Brain pericyte (primary cell): ENCODE measurements around the gene TECPR1.
"Not testable (repeated sequence)": the region's sequence is repeated elsewhere in the genome, so short reads cannot be mapped to it uniquely, and the experiment has no call there.

Source experiments
- DNase-seq: peaks from one replicate; pipeline ENCODE4 v3.0.0-alpha.2; 2012; ENCODE audit warnings: low read depth, low spot score

The TECPR1 gene

DNA sequence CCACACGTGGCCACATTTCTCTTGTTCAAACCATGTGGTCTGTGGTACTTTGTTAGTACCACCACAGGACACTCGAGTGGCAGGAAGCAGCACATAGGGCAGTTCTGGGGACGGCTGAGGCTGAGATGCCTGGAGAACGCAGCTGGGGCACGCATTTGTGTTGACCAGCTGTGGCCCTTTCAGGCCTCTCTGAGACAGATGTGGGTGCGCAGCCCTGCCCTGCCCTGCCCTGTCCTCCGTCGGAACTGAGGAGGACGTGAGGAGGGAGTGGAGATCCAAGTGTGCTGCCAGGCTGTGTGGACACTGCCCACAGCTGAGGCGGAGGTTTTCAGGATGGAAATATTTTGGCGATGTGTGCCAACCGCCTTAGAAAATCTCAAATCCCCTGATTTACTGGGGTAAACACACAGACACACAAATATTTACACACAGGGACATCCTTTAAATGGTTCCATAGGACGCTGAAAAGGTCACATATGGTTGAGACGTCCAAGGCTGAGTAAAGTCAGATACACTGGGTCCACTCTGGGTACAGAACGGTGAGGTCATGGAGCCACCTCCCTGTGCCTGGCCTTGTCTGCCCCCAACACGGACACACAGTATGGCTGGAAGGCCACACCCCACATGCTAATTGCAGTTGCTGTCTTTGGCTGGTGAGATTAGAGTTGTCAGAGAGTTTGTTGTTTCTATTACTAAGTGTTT is 26.0 kb downstream of the TECPR1 start:
- DNase-seq = no peak

DNA sequence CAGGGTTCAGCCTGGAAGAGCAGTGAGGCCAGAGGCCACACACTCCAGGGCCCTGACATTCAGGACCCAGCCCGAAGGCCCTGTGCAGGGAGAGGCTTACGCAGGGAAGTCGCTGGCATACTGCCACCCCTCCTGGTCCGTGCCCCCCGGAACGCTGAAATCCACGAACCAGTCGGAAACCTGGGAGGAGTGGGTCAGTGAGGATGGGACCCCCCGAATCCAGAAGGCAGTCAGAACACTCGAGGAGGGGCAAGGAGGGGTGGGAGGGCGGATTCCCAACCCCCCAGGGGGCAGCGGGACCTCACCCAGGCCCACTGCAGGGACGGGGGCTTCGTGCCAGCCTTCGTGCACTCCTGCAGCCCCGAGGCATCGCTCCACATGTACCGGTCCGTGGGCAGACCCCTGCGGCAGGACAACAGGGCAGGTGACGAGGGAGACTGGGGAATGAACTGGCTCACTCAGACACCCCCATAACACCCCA is 27.3 kb downstream of the TECPR1 start:
- DNase-seq = no peak

DNA sequence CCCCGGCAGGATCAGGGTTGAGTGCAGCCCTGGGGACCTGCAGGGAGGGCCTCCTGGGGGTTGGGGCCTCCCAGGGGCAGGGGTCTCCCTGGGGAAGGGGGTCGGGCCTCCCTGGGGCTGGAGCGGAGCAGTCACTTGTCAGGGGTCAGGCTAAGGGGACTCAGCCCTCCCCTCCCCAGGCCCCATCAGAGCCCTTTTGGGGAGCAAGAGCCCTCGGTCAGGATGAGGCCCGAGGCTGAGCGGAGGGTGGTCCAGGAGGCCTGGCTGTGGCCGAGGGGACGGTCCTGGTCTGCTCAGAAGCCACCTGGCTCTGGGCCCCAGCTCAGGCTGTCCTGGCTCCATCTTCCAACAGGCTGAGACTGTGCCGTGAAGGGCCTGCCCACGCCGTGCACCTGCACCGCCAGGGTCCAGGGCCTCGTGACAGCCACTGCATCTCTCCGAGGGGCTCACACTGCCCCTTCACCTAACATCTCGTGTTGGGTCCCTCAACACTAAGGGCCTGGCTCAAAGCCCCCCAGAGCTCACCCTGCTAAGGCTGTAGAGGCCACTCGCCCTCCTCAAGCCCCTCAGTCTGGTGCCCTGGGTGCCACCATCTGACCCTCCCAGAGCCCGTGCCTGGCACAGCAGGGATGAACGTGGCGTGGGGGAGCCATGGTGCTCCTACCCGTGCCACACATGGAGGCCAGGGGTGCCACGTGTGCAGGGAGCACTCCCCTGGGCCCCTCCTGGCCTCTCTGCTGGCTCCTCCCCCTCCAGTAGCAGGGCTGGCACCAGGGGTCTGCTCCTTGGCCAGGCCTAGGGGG is 27.9 kb downstream of the TECPR1 start:
- DNase-seq = no peak

DNA sequence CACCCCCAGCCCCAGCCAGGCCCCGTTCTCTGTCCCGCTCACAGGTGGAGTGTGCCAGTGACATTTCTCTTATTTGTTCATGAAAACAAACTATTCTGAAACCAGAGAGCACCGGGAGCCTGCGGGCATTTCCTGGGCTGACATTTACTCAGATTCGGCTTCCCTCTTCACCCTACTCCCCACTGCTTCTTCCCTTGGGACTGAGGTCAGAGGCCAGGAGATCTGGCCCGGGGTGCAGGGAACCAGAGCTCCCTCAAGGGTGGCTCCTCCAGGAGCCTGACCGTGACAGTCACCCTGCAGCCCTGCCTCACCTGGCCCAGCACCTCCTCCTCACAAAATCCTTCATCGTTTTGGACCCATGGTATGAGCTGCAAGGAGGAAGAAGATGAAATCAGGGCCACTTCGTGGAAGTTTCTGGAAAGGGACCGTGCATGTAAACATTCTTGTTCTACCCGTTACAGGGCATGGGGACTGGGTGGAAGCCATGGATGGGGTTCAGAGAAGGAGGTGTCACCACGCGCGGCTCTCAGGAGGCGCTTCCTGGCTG is 28.6 kb downstream of the TECPR1 start:
- no peak for DNase-seq

DNA sequence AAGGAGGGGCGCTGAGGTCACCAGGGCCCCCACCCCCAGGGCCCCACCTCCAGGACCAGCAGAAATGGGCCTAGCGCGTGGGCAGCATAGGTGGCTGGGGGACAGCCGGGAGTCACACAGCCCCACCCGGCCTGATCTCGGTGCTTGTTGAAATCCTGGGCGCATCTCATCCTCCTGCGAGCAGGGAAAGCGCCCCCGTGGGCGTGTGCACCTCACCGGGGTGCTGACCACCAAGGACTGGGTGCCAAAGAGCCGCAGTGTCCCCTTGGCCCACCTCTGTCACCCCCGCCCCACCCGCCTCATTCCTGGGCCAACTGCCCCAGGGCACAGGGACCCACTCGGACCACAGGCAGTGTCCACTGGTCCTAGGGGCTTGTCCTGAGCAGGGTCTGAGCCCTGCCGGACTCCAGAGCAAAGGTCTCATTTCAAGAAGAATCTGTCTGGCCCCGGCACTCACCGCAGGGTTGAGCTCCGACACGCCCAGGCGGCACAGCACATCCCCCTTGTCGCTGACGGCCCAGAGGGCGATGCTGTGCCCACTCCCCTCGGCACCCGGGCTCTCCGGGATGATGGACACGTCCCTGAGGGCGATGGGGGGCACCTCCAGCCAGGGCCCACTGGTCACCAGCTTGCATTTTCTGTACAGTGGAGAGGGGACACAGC is 29.4 kb downstream of the TECPR1 start:
- no peak for DNase-seq

DNA sequence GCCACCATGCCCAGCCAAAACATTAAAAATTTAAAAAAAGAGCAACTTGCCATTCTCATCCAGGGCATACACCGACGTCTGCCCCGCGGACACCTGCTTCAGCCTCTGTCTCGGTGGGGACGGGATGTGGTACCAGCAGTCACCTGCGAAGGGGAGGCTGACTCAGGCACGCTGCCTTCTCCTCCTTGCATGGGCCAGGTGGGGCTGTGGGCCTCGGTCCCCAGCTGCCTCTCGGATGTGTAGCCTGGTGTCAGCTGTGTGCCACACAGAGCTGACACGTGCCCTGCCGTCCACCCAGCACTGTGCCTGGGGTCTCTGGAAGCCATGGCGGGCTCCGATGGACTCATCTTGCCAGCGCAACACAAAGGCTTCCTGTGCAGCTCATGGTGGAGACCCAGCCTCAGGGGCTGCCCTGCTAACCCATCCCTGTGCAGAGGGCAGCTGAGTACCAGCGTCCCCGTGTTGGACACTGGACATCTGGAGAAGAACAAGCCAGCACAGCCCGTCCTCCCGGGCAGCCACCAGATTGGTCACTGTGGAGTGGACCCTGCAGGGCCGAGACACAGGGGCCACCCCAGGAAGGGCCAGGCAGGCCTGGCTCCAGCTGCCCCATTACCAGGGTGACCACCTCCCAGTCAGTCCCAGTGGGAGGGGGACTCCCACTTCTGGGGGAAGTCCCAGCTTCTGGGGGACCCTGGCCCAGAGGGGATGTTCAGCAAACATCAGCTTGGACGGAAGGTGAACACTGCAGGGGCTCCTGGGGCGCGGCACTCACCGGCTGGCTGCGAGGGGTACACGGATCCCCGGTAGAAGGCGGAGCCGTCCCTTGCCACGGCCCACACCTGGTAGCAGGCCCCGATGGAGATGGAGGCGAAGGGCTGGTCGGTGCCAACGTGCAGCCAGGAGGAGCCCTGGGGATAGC is 30.2 kb downstream of the TECPR1 start:
- DNase-seq = no peak

DNA sequence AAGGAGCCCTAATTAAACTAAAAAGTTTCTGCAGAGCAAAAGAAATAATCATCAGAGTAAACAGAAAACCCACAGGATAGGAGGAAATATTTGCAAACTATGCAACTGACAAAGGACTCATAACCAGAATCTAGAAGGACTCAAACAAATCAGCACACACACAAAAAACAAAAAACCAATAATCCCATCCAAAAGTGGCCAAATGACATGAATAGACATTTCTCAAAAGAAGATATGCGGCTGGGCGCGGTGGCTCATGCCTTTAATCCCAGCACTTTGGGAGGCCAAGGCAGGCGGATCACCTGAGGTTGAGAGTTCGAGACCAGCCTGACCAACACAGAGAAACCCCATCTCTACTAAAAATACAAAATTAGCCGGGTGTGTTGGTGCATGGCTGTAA is 32.6 kb downstream of the TECPR1 start:
- not testable (repeated sequence) for DNase-seq

DNA sequence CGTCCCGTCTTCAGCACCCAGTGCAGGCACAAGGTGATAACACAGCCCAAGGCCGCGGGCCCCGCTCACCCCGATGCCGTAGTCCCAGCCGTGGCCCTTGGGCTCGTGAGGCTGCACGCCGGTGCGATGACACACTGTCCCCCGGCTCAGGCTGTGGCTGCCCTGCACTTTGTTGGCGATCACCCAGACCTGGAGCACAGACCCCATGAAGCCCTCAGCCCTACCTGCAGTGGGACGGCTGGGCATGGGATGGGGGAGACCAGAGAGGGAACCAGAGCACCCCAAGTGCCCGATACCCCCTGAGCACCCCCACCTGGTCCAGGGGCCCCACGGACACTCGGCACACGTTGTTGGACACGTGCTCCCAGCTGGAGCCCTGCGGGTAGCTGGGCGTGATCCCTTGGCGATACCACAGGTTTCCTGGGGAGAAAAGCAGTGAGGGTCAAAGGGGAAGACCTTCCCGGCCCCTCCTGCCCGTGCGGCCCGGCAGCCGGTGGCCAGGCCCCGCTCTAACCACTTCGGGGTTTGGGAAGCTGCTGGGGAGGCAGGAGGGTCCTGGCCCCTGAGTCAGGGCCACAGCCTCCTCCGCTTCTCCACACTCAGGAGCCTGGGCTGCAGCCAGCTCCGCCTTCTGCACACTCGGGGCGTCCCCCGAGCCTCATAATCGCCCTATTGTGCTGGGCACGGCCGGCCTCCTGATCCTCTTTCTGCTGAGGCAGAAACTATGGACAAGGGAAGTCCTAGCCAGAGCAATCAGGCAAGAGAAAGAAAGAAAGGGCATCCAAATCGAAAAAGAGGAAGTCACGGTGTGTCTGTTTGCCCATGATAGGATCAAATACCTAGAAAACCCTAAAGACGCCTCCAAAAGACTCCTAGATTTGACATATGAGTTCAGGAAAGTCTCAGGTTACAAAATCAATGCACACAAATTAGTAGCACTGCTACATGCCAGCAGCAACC is 34.1 kb downstream of the TECPR1 start:
- no peak for DNase-seq

DNA sequence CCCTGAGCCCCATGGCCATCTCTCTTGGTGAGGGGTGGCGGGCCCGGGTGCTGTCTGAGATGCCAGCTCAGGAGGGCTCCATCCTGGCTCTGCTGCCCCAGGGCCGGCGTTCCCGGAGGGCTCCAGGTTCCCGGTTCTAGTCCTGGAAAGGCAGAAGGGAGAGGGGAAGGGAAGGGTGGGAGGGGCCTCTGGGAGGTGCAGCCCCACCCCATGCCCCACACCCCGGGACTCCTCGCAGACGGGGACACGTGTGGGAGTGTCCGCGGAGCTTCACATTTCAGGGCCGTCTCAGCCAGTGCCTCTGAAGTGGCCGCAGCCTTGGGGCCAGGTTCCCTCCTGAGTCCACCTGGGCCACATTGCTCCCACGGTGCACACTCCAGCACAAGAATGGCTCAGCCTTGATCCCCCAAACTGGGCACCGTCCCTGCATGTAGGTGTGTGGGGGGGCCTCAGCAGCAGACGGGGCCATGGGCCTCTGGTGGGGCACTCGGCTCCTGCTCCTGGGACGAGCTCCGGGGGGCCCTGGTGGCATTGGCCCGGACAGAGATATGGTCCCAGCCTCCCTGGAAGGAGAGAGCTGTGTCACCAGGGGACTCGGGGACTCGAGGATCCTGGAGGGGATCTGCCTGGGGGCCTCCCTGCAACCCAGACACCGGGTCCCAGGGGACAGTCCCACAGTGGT is 35.0 kb downstream of the TECPR1 start:
- DNase-seq = no peak

DNA sequence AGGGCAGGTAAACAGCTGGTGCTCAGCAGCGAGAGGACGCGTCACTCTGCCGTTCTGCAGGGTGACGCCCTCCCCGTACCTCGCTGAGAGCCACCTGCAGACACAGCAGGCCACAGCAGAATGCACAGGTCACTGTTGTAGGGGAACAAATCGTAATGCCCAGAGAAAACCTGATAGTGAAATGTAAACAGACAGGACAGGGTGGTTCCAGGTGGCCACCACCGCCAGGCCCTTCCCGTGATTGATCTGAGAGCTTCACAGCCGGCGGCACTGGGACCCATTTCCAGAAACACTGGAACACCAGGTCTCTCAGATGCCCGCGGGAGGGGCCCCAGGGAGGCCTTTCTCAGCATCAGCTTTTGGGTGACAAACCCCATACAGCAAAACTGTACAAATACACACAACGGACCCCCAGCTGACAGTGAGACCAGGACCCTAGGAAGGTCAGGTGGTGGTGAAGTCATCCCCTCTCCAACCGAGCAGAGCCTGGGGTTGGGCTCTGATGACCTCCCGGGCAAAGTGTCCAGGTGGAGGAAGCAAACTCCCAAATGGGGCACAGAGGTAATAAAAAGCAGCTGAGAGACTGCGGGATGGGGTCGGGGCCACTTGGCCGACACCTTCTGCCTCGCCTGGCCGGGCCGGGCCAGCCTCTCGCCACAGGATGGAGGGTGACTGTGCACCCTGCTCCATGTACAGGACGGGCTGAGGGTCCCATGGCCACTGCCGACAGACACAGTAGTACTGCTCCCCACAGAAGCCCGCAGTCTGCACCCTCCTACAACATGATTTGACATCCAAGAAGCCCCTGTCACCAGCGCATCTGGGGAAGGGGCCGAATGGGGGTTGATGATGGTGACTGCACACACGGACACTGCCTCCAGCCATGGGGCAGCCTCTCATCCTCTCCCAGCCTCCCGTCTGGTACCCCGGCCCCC is 36.2 kb downstream of the TECPR1 start:
- DNase-seq = no peak

DNA sequence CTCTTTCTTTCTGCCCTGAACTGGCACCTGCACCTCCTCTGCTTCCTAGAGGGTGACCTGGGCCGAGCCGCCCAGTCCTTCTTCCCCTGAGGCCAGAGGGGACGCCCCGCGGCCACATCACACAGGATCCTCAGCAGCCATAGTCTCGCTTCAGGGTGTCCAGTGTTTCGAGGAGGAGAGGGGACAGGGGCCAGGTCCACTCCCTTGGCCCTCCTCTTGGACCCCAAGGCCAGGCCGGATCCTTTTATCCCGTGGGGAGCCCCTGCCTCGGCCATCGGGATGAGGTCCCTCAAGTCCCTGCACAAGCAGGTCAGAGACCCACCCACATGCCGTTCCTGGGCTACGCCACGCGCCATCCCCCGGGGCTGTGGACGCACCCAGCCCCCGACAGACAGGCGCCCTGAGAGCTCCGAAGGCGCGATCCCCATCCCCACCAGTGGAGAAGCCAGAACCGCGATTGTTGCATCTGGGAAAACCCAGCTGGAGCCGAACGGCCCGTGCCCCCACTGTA is 37.2 kb downstream of the TECPR1 start:
- DNase-seq = no peak

DNA sequence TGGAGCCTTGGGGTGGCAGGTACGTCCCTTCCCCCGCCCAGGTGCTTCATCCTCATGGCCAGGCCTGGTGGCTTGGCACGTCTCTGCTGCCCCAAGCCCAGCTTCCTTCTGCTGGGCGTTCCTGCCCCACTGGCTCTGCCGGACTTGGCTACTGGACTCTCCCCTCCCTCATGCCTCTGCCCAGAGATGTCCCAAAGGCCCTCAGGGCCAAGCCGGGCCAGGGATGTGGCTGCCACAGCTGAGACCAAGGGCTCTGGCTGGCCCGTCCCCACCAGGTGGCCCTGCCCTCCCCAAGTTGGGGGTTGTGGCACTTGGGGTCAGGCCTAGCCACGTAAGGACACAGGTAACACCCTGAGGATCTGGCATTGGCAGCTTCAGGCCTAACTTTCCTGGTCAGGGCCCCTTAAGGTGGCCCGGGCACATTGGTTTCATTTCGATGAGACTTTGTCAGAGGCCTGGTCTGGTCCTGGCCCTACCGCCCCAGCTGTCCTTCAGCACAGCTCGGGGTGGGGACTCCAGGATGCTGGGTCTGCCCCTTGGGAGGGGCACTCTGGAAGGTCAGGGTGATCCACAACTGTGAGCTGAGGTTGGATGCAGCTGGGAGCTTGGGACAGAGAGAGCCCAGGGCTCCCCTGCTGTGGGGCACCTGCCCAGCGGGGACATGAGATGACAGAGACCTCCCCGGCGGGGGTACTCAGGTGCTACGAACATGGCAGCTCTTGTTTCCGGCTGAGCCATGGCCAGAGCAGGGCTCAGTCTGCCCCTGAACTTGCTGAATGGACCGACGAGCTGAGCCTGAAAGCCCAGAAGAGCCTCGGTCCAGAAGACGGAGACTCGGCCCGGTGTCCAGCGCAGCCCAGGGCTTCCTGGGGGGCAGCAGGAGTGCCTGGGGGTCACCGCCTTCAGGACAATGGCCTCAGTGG is 37.9 kb downstream of the TECPR1 start:
- DNase-seq = no peak

DNA sequence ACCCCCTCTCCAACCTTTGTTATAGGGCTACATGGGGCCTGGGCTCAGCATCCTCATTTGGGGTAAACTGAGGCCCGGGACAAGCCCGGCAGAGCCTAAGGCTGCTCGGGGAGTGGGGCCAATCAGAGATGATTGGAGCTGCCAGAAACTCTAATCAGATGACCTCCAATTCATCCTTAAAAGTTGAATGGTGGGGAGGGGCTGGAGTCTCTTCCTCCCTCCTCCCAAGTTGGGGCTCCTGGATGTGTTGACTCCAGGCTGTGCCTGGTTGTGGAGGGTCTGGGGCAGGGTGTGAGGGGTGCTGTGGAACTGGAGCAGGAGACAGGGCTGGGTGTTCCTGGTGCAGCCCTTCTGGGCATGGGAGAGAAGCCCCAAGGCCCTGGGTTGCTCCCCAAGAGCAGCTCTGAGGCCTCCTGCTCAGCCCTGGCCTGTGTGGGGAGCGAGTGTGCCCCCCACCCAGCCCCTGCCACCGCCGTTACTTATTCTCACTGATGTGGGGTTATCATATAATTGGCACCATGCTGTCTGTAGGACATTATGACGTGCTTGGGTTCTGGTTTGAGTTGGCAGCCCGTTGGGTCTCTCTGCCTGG is 38.6 kb downstream of the TECPR1 start:
- no peak for DNase-seq

DNA sequence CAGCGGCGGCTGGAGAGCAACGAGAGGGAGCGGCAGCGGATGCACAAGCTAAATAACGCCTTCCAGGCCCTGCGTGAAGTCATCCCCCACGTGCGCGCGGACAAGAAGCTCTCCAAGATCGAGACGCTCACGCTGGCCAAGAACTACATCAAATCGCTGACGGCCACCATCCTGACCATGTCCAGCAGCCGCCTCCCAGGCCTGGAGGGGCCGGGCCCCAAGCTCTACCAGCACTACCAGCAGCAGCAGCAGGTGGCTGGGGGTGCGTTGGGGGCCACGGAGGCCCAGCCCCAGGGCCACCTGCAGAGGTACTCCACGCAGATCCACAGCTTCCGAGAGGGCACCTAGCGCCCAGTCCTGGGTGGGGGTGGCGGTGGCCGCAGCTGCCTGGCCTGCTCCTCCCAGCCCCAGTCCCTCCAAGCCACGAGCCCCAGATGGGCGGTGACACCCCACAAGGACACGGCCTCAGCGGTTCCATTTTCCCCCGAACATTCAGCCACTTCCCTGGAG is 39.4 kb downstream of the TECPR1 start:
- DNase-seq = no peak

DNA sequence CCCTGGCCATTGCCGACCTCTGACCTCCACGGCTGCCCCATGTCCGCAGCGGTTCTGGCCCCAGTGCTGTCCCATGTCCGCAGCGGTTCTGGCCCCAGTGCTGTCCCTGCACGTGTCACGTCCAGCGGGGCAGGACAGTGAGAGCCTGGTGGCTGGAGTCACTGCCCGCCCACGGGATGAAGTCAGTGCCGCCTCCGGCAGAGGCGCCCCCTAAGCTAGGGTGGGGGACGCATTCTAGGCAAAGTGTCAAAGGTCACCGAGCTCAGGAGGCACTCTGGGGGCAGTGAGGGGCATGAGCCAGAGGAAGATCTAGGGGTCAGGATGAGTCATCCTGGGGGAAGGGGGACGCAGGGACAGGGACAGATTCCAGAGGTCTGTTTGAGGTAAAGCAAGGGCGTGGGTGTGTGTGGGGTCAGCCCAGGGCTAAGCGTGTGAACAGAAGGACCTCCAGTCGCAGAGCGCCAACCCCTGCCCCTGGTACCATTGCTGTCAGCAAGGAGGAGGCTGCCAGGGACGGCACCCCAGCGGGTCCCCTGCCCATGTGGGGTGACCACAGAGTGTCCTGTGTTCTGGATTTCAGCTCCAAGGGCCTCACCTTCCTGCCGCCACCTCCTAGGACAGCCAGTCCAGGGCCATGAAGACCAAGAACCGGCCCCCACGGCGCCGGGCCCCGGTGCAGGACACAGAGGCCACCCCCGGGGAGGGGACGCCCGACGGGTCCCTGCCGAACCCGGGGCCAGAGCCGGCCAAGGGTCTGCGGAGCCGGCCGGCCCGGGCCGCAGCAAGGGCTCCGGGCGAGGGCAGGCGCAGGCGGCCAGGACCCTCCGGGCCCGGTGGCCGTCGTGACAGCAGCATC is 40.1 kb downstream of the TECPR1 start:
- DNase-seq = no peak
